Hepatocyte (in vitro differentiated cells): Measurements from ENCODE around the gene GPR155. TPM values are rescaled to one million over a fixed set of nuclear protein-coding genes. Genes with fewer than 3 reads are reported as not detected.
A peak's percentile ranks its signal among the peaks of the same experiment; 100 is the strongest.
"Not testable (repeated sequence)": the region's sequence is repeated elsewhere in the genome, so short reads cannot be mapped to it uniquely, and the experiment has no call there.

Source experiments
- DNase-seq: peaks from one replicate; pipeline ENCODE4 v3.0.0-alpha.2; 2016; ENCODE audit warnings: low spot score
- H2AFZ ChIP-seq: fragments of 200-600 bp; sonication (generic); 2 replicates; pipeline ENCODE4 v1.6.0; 2016; ENCODE audit warnings: antibody characterized with exemption, mild to moderate bottlenecking
- H3K27ac ChIP-seq: fragments of 200-600 bp; sonication (generic); 2 replicates; pipeline ENCODE4 v1.5.1; 2016; ENCODE audit warnings: mild to moderate bottlenecking
- H3K27me3 ChIP-seq: fragments of 200-600 bp; sonication (generic); 2 replicates; pipeline ENCODE4 v1.6.1; 2016
- H3K36me3 ChIP-seq: fragments of 200-600 bp; sonication (generic); replicated peaks from 2 replicates; pipeline ENCODE4 v1.5.1; 2016; ENCODE audit warnings: low read depth; ENCODE audit not compliant: insufficient read depth
- H3K4me1 ChIP-seq: fragments of 200-600 bp; sonication (generic); 2 replicates; pipeline ENCODE4 v1.5.1; 2016; ENCODE audit warnings: mild to moderate bottlenecking, moderate library complexity; ENCODE audit not compliant: insufficient read depth
- H3K4me2 ChIP-seq: fragments of 200-600 bp; sonication (generic); 2 replicates; pipeline ENCODE4 v1.6.0; 2016
- H3K4me3 ChIP-seq: fragments of 200-600 bp; sonication (generic); 2 replicates; pipeline ENCODE4 v1.5.1; 2016; ENCODE audit warnings: mild to moderate bottlenecking
- H3K79me2 ChIP-seq: fragments of 200-600 bp; sonication (generic); 2 replicates; pipeline ENCODE4 v1.6.0; 2017; ENCODE audit warnings: mild to moderate bottlenecking
- H3K9me2 ChIP-seq: fragments of 200-600 bp; sonication (generic); replicated peaks from 2 replicates; pipeline ENCODE4 v1.6.0; 2017; ENCODE audit warnings: mild to moderate bottlenecking; ENCODE audit not compliant: insufficient read depth
- H3K9me3 ChIP-seq: fragments of 200-600 bp; sonication (generic); 2 replicates; pipeline ENCODE4 v1.5.1; 2016; ENCODE audit warnings: low read depth, mild to moderate bottlenecking
- H4K20me1 ChIP-seq: fragments of 200-600 bp; sonication (generic); 2 replicates; pipeline ENCODE4 v1.6.0; 2016; ENCODE audit warnings: mild to moderate bottlenecking; ENCODE audit not compliant: insufficient read depth, poor library complexity, severe bottlenecking
- EZH2 ChIP-seq: fragments of 200-600 bp; sonication (generic); IDR thresholded peaks from 2 replicates; pipeline ENCODE4 v1.6.1; 2016; ENCODE audit warnings: antibody characterized with exemption, mild to moderate bottlenecking, borderline replicate concordance
- EZH2phosphoT487 ChIP-seq: fragments of 200-600 bp; sonication (generic); IDR thresholded peaks from one replicate; pipeline ENCODE4 v1.6.1; 2018; ENCODE audit warnings: antibody characterized with exemption, mild to moderate bottlenecking, low read depth, moderate library complexity; ENCODE audit not compliant: unreplicated experiment, severe bottlenecking
- WGBS: methylation state at CpG from one replicate; pipeline ENCODE4 v1.1.6; 2016; ENCODE audit warnings: low lambda C conversion rate; ENCODE audit errors: missing lambda C conversion rate; 5-methylcytosine and 5-hydroxymethylcytosine counted together
- polyA plus RNA-seq: library from polyadenylated mRNA; unstranded; fragments of >200 nt; fragmentation: Nextera tagmentation; extraction: Ambion mirVana; gene quantifications from 2 replicates; pipeline ENCODE4 v1.2.1, GENCODE V29; 2016
- total RNA-seq: library from RNA; depleted of rRNA; stranded (reverse); fragments of >200 nt; gene quantifications from 2 replicates; pipeline ENCODE4 v1.2.3, GENCODE V29; 2014
- TF ChIP-seq, protein P1 (sequence below): fragments of 200-600 bp; sonication (generic); IDR thresholded peaks from 2 replicates; pipeline ENCODE4 v1.5.1; 2016; ENCODE audit warnings: antibody characterized with exemption, mild to moderate bottlenecking; ENCODE audit not compliant: poor library complexity

The GPR155 gene
- total and polyA plus RNA-seq, 2 experiments from 2014 or later: 26.1 to 30.0 TPM

DNA sequence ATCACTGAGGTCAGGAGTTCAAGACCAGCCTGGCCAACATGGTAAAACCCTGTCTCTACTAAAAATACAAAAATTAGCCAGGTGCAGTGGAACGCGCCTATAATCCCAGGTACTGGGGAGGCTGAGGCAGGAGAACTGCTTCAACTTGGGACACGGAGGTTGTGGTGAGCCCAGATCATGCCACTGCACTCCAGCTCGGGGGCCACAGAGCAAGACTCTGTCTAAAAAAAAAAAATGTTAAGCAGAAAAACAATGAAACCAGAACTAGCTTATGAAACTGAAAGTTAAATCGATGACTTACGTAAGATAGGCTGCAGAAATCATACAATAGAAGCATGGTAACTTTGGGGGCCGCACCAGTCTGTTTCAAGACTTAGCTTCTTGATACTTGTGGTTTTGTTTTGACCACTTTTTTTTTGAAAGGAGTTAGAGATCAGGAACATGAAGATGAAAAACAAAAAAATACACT, 6.2 kb upstream of the GPR155 start:
- H3K4me2 ChIP-seq: no peak overlapping the region
- no peak for TF ChIP-seq EZH2phosphoT487
- no peaks in the 10 kb centered on the region for H3K4me1 ChIP-seq
- H3K9me2 ChIP-seq: no peaks in the 10 kb centered on the region
- no peaks in the 10 kb centered on the region for H3K36me3 ChIP-seq
- H3K27ac ChIP-seq: no peak overlapping the region
- no peaks in the 10 kb centered on the region for H3K9me3 ChIP-seq
- 99% methylated on average over 7 of the region's 7 CpGs for whole genome bisulfite sequencing
- DNase-seq: no peak
- H3K4me3 ChIP-seq: no peak overlapping the region
- no peak overlapping the region for H2AFZ ChIP-seq
- no peaks in the 10 kb centered on the region for H4K20me1 ChIP-seq
- H3K79me2 ChIP-seq: no peaks in the 10 kb centered on the region
- H3K27me3 ChIP-seq: no peaks in the 10 kb centered on the region

DNA sequence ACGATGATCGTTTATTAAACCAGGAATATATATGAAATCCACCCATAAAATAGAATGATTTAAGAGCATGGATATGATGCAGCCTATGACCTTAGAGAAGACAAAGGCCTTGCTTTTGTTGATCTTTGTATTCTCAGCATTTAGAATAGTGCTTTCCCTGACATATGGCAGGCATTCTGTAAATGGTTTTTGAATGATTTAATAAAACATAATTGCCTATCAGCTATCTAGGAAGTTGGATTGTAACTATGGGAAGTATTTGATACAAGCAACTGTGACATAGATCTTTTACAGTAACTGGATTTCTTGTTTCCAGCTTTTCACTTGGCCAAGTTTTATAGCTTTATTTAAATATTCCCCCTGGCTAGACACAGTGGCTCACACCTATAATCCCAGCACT, 5.1 kb upstream of the GPR155 start:
- 97% methylated on average over 2 of the region's 2 CpGs for WGBS
- H3K4me3 ChIP-seq: no peak overlapping the region
- H3K4me1 ChIP-seq: no peaks in the 10 kb centered on the region
- H3K27ac ChIP-seq: no peak overlapping the region
- no peaks in the 10 kb centered on the region for H3K79me2 ChIP-seq
- no peaks in the 10 kb centered on the region for H3K27me3 ChIP-seq
- H3K9me2 ChIP-seq: no peaks in the 10 kb centered on the region
- no peak overlapping the region for H3K4me2 ChIP-seq
- H3K36me3 ChIP-seq: no peaks in the 10 kb centered on the region
- H2AFZ ChIP-seq: no peak overlapping the region
- H3K9me3 ChIP-seq: no peaks in the 10 kb centered on the region
- DNase-seq: no peak
- no peaks in the 10 kb centered on the region for H4K20me1 ChIP-seq
- TF ChIP-seq EZH2 (no peak), EZH2phosphoT487 (no peak)
- TF ChIP-seq, protein P1, sequence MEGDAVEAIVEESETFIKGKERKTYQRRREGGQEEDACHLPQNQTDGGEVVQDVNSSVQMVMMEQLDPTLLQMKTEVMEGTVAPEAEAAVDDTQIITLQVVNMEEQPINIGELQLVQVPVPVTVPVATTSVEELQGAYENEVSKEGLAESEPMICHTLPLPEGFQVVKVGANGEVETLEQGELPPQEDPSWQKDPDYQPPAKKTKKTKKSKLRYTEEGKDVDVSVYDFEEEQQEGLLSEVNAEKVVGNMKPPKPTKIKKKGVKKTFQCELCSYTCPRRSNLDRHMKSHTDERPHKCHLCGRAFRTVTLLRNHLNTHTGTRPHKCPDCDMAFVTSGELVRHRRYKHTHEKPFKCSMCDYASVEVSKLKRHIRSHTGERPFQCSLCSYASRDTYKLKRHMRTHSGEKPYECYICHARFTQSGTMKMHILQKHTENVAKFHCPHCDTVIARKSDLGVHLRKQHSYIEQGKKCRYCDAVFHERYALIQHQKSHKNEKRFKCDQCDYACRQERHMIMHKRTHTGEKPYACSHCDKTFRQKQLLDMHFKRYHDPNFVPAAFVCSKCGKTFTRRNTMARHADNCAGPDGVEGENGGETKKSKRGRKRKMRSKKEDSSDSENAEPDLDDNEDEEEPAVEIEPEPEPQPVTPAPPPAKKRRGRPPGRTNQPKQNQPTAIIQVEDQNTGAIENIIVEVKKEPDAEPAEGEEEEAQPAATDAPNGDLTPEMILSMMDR: no peak

DNA sequence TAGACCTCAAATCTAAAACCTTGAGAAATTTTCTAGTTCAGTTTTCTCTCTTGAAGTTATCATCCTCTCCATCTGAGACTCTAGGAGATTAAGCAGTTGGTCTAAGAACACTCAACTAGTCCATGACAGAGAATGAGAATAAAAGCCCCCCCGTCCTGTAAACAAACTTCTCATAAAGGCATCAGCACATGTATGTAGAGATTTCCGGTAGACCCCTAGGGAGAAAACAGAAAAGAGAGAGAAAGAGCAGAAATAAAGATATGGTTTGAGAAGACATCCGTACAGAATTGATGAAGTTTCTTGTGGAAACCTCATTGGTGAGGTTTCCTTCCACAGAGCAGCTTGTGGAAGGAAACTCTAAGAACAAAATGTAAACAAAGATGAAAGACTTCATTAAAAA, 3.2 kb upstream of the GPR155 start:
- H3K4me2 ChIP-seq: no peak overlapping the region
- no peak overlapping the region for H3K27ac ChIP-seq
- peaks cover 4% of the 10 kb centered on the region for H3K4me1 ChIP-seq
- H2AFZ ChIP-seq: no peak overlapping the region
- H4K20me1 ChIP-seq: no peaks in the 10 kb centered on the region
- H3K9me3 ChIP-seq: no peaks in the 10 kb centered on the region
- 89% methylated on average over 3 of the region's 3 CpGs for WGBS
- H3K9me2 ChIP-seq: no peaks in the 10 kb centered on the region
- no peaks in the 10 kb centered on the region for H3K27me3 ChIP-seq
- no peak overlapping the region for H3K4me3 ChIP-seq
- TF ChIP-seq, protein P1: no peak
- no peak for TF ChIP-seq EZH2phosphoT487
- no peak for TF ChIP-seq EZH2
- H3K36me3 ChIP-seq: no peaks in the 10 kb centered on the region
- DNase-seq: no peak
- H3K79me2 ChIP-seq: no peaks in the 10 kb centered on the region

DNA sequence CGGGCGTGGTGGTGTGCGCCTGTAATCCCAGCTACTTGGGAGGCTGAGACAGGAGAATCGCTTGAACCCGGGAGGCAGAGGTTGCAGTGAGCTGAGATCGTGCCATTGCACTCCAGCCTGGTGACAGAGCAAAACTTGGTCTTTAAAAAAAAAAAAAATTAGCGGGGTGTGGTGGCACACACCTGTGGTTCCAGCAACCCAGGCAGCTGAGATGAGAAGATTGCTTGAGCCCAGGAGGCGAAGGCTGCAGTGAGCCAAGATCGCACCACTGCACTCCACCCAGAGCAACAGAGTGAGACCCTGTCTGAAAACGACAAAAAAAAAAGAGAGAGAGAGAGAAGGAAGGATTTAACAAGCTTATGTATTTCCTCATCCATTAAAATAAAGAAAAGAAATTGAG, 2.7 kb upstream of the GPR155 start:
- H3K27ac ChIP-seq: not testable (repeated sequence)
- 92% methylated on average over 10 of the region's 10 CpGs for WGBS

DNA sequence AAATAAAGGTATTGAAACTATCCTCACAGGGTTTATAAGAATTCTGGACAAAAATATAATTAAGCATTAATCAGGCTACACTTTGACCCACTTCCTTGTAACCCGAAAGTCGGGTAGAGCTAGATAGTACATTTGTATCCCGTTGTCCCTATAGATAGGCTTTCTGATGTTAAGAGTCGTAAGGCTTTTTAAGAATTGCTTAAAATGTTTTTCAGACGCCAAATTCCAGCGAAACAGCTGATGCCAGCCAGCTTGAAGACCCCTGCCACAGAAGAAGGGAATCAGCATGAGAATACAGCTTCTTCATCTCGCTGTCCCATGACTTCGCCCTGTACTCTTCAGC, 962 bp upstream of the GPR155 start:
- Histone ChIP-seq H3K79me2 (peaks cover 4% of the 10 kb centered on the region), H3K27ac (peak overlapping the region; percentile 96), H3K4me1 (peaks cover 4% of the 10 kb centered on the region), H3K4me2 (peak overlapping the region; percentile 78), H3K9me3 (no peaks in the 10 kb centered on the region), H3K27me3 (no peaks in the 10 kb centered on the region), H2AFZ (peak overlapping the region; percentile 91), H3K4me3 (peak overlapping the region; percentile 53), H3K36me3 (no peaks in the 10 kb centered on the region), H4K20me1 (no peaks in the 10 kb centered on the region), H3K9me2 (no peaks in the 10 kb centered on the region)
- 98% methylated on average over 8 of the region's 8 CpGs for WGBS
- TF ChIP-seq EZH2phosphoT487 (no peak), EZH2 (no peak)
- TF ChIP-seq, protein P1: no peak
- no peak for DNase-seq

More for the DNA sequence above, 2.7 kb upstream of the GPR155 start:
- not testable (repeated sequence) for H3K9me2 ChIP-seq, H4K20me1 ChIP-seq, H3K4me3 ChIP-seq, H3K4me1 ChIP-seq, H3K79me2 ChIP-seq, H3K36me3 ChIP-seq, H3K4me2 ChIP-seq, H3K9me3 ChIP-seq, DNase-seq, H3K27me3 ChIP-seq, H2AFZ ChIP-seq
